ENCODE data around the gene NR1H3. TPM values are rescaled to one million over a fixed set of nuclear protein-coding genes. Genes with fewer than 3 reads are reported as not detected.
A peak's percentile ranks its signal among the peaks of the same experiment; 100 is the strongest.

The NR1H3 gene
- total RNA-seq, 2 experiments from 2014 or later: 6.2 to 14.7 TPM

DNA sequence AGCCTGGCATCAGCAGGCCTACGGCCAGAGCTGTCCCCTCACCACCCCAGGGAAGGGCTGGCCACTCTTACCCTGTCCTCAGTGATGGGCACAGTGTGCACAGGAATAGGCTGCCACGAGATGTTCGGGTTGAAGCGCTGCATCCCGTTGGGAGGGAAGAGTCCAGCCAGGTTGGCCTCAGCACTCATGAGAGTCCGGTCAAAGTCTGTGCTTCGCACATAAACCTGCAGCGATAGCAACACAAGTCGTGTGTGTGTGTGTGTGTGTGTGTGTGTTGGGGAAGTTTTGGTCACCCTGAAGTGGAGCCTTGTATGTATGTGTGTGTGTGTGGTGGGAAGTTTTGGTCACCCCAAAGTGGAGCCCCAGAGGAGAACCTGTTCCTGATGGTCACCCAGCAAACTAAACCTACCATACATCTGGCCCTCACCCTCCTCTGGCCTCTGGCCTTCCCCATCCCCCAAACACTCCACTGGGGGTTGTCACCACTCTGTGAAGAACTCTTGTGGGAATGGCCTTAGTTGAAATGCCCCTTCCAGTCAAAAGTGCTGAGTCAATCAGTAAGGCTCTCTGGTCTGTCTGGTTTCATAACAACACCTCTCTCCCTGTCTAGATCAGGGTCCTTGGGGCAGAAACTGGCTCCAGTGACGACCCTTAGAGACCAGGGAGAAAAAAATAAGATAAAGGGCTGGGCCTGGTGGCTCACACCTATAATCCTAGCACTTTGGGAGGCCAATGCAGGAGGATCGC is 12.0 kb upstream of the NR1H3 start:
- ChIA-PET POLR2A (interaction anchor here (1.6 kb wide), 1 partner anchor 22 kb away, joined by 6 read pairs; no protein-coding TSS in a partner anchor), CTCF (ENCODE audit: unreplicated experiment) (no interaction called here)
- Histone ChIP-seq H3K4me1 (ENCODE audit: insufficient read depth, low read length, poor library complexity, severe bottlenecking) (peaks cover 13% of the 10 kb centered on the region), H3K9me2 (ENCODE audit: insufficient read depth, low read length) (no peaks in the 10 kb centered on the region), H2AFZ (ENCODE audit: low read length) (no peak overlapping the region), H3K9me3 (ENCODE audit: low read length) (no peaks in the 10 kb centered on the region), H3K36me3 (ENCODE audit: insufficient read depth, low read length) (peaks cover 50% of the 10 kb centered on the region), H3K27ac (ENCODE audit: low read depth, low read length, poor library complexity, severe bottlenecking) (no peak overlapping the region), H3K79me2 (ENCODE audit: insufficient read depth, low read depth, low read length) (peaks cover 20% of the 10 kb centered on the region; the same call in 1 of the 2 replicates), H3K4me3 (ENCODE audit: low read depth, low read length, poor library complexity, severe bottlenecking) (no peak overlapping the region), H4K20me1 (ENCODE audit: insufficient read depth, low read length) (no peaks in the 10 kb centered on the region), H3K4me2 (ENCODE audit: low read length) (no peak overlapping the region)
- BruUV-seq (replicated peaks): no TSS peak
- intact Hi-C loops (cut with micrococcal nuclease; ENCODE audit: unreplicated experiment): no loop called here
- TF ChIP-seq CTCF (conservative IDR thresholded peaks at IDR 0.05; ENCODE audit: low read length): no peak
- no peak for TF ChIP-seq EZH2phosphoT487 (IDR thresholded peaks at IDR 0.05; ENCODE audit: borderline replicate concordance, low read depth, low read length)
- DNase-seq (ENCODE audit: low spot score): no peak

GRCh38 chr11:47247502-47247901 is 10.3 kb upstream of the NR1H3 start:
- Histone ChIP-seq H3K9me3 (ENCODE audit: low read length) (no peaks in the 10 kb centered on the region), H4K20me1 (ENCODE audit: insufficient read depth, low read length) (no peaks in the 10 kb centered on the region), H3K4me1 (ENCODE audit: insufficient read depth, low read length, poor library complexity, severe bottlenecking) (peaks cover 13% of the 10 kb centered on the region), H3K9me2 (ENCODE audit: insufficient read depth, low read length) (no peaks in the 10 kb centered on the region), H3K79me2 (ENCODE audit: insufficient read depth, low read depth, low read length) (peaks cover 20% of the 10 kb centered on the region; the same call in 1 of the 2 replicates), H3K4me2 (ENCODE audit: low read length) (peak overlapping the region; percentile 83), H3K27ac (ENCODE audit: low read depth, low read length, poor library complexity, severe bottlenecking) (no peak overlapping the region), H2AFZ (ENCODE audit: low read length) (no peak overlapping the region), H3K4me3 (ENCODE audit: low read depth, low read length, poor library complexity, severe bottlenecking) (peak overlapping the region; percentile 89), H3K36me3 (ENCODE audit: insufficient read depth, low read length) (peaks cover 33% of the 10 kb centered on the region; the same call in 1 of the 2 replicates)
- TF ChIP-seq EZH2phosphoT487 (IDR thresholded peaks at IDR 0.05; ENCODE audit: borderline replicate concordance, low read depth, low read length) (no peak), CTCF (conservative IDR thresholded peaks at IDR 0.05; ENCODE audit: low read length) (no peak)
- intact Hi-C loops (cut with micrococcal nuclease; ENCODE audit: unreplicated experiment): loop anchor here (1.0 kb wide), 1 partner anchor 28 kb away; no protein-coding TSS in a partner anchor
- no peak for DNase-seq (ENCODE audit: low spot score)
- ChIA-PET CTCF (ENCODE audit: unreplicated experiment) (interaction anchor here (0.6 to 2.5 kb wide), 3 partner anchors 13 to 70 kb away, joined by 3 to 19 read pairs (median 10); partner anchors contain the start of genes ARFGAP2 and DDB2), POLR2A (interaction anchor here (0.6 to 2.7 kb wide), 10 partner anchors 8 to 69 kb away, joined by 3 to 25 read pairs (median 6); partner anchors contain the start of gene DDB2)
- BruUV-seq (replicated peaks): no TSS peak

Data from OCI-LY7 (cell line).